ENCODE results near the gene RSBN1. TPM values are rescaled to one million over a fixed set of nuclear protein-coding genes. Genes with fewer than 3 reads are reported as not detected.

Gene RSBN1
- total RNA-seq, 1 experiment from 2014 or later = 10.7 TPM

GRCh38 chr1:113808450-113809195 lies 3.7 kb downstream of the RSBN1 start:
- no TSS peak for BruUV-seq (replicated peaks)
- Histone ChIP-seq H3K36me3 (ENCODE audit: control insufficient read depth, insufficient read depth, low read length) (peaks cover 3% of the 10 kb centered on the region; the same call in 1 of the 2 replicates), H3K9me3 (ENCODE audit: control insufficient read depth, insufficient read depth, low read depth, low read length) (no peaks in the 10 kb centered on the region), H3K27me3 (ENCODE audit: control insufficient read depth, insufficient read depth, low read length) (no peaks in the 10 kb centered on the region), H3K4me3 (ENCODE audit: low read depth in 2 of 2, low read length in 2 of 2) (no peak overlapping the region), H3K27ac (ENCODE audit: low read length) (no peak overlapping the region), H3K4me1 (ENCODE audit: control insufficient read depth, insufficient read depth, low read length) (peaks cover 22% of the 10 kb centered on the region)
- ChIA-PET CTCF (no interaction called here), POLR2A (no interaction called here)
- TF ChIP-seq SIN3A (IDR thresholded peaks at IDR 0.05; ENCODE audit: borderline replicate concordance, insufficient read depth, low read depth, low read length) = no peak
- in situ Hi-C loops (cut with HindIII; ENCODE audit: low pct_unique_long_range_greater_than_20kb, low sequenced_read_pairs) (no loop called here), intact Hi-C loops (cut with micrococcal nuclease; ENCODE audit: unreplicated experiment) (no loop called here)
- DNase-seq (ENCODE audit: low read depth, low spot score) (no peak), ATAC-seq (no peak)

DNA sequence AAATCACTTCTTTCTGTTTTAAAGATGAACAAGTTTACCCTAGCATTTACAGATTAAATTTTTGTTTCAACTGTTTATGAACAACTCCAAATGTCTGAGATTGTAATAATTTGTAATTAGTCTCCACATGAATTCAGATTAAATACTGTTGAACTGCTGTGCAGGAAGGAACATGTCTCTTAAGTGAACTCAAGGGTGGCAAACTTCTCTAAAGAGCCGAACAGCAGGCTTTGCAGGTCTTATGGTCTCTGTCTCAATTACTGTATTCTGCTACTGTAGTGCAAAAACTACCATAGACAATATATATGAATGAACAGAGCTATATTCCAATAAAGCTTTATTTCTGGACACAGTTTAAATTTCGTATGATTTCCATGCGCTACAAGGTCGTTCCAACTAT lies 6.6 kb downstream of the RSBN1 start:
- H3K27ac ChIP-seq (ENCODE audit: low read length) = no peak overlapping the region

DNA sequence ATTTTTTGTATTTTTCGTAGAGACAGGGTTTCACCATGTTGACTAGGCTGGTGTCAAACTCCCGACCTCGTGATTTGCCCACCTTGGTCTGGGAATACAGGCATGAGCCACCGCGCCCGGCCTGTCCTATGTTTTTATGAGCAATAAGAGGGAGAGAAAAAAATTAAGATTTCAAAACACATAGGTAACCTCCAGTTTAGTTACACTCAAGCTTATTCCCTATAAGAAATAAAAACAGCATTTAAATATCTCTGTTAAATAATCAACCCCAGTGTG lies 7.1 kb downstream of the RSBN1 start:
- H3K27ac ChIP-seq (ENCODE audit: low read length) = no peak overlapping the region
- in situ Hi-C loops (cut with HindIII; ENCODE audit: low pct_unique_long_range_greater_than_20kb, low sequenced_read_pairs) = no loop called here

More for the DNA sequence above, 6.6 kb downstream of the RSBN1 start:
- no peaks in the 10 kb centered on the region for H3K27me3 ChIP-seq (ENCODE audit: control insufficient read depth, insufficient read depth, low read length)
- H3K36me3 ChIP-seq (ENCODE audit: control insufficient read depth, insufficient read depth, low read length) = no peaks in the 10 kb centered on the region
- intact Hi-C loops (cut with micrococcal nuclease; ENCODE audit: unreplicated experiment) (no loop called here), in situ Hi-C loops (cut with HindIII; ENCODE audit: low pct_unique_long_range_greater_than_20kb, low sequenced_read_pairs) (no loop called here)
- no peaks in the 10 kb centered on the region for H3K9me3 ChIP-seq (ENCODE audit: control insufficient read depth, insufficient read depth, low read depth, low read length)
- DNase-seq (ENCODE audit: low read depth, low spot score) (no peak), ATAC-seq (no peak)
- CTCF ChIA-PET = no interaction called here
- no TSS peak for BruUV-seq (replicated peaks)
- H3K4me1 ChIP-seq (ENCODE audit: control insufficient read depth, insufficient read depth, low read length) = peaks cover 19% of the 10 kb centered on the region
- TF ChIP-seq, protein P1, sequence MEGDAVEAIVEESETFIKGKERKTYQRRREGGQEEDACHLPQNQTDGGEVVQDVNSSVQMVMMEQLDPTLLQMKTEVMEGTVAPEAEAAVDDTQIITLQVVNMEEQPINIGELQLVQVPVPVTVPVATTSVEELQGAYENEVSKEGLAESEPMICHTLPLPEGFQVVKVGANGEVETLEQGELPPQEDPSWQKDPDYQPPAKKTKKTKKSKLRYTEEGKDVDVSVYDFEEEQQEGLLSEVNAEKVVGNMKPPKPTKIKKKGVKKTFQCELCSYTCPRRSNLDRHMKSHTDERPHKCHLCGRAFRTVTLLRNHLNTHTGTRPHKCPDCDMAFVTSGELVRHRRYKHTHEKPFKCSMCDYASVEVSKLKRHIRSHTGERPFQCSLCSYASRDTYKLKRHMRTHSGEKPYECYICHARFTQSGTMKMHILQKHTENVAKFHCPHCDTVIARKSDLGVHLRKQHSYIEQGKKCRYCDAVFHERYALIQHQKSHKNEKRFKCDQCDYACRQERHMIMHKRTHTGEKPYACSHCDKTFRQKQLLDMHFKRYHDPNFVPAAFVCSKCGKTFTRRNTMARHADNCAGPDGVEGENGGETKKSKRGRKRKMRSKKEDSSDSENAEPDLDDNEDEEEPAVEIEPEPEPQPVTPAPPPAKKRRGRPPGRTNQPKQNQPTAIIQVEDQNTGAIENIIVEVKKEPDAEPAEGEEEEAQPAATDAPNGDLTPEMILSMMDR (IDR thresholded peaks at IDR 0.05) = no peak
- TF ChIP-seq SIN3A (IDR thresholded peaks at IDR 0.05; ENCODE audit: borderline replicate concordance, insufficient read depth, low read depth, low read length) = no peak
- no peak for TF ChIP-seq TCF7L2 (IDR thresholded peaks at IDR 0.05; ENCODE audit: low read depth, low read length)
- H3K4me3 ChIP-seq (ENCODE audit: low read depth in 2 of 2, low read length in 2 of 2) = no peak overlapping the region
- POLR2A ChIA-PET = interaction anchor here (0.6 kb wide), 1 partner anchor 45 kb away, joined by 3 read pairs; no protein-coding TSS in a partner anchor

More for the DNA sequence above, 7.1 kb downstream of the RSBN1 start:
- H3K4me3 ChIP-seq (ENCODE audit: low read depth in 2 of 2, low read length in 2 of 2) = no peak overlapping the region
- intact Hi-C loops (cut with micrococcal nuclease; ENCODE audit: unreplicated experiment) = no loop called here
- DNase-seq (ENCODE audit: low read depth, low spot score) (no peak), ATAC-seq (no peak)
- no peaks in the 10 kb centered on the region for H3K9me3 ChIP-seq (ENCODE audit: control insufficient read depth, insufficient read depth, low read depth, low read length)
- H3K27me3 ChIP-seq (ENCODE audit: control insufficient read depth, insufficient read depth, low read length) = no peaks in the 10 kb centered on the region
- CTCF ChIA-PET = interaction anchor here (0.7 kb wide), 1 partner anchor 64 kb away, joined by 3 read pairs; no protein-coding TSS in a partner anchor
- H3K4me1 ChIP-seq (ENCODE audit: control insufficient read depth, insufficient read depth, low read length) = peaks cover 19% of the 10 kb centered on the region
- POLR2A ChIA-PET = interaction anchor here (0.6 kb wide), 1 partner anchor 44 kb away, joined by 3 read pairs; no protein-coding TSS in a partner anchor
- TF ChIP-seq SIN3A (IDR thresholded peaks at IDR 0.05; ENCODE audit: borderline replicate concordance, insufficient read depth, low read depth, low read length) (no peak), TCF7L2 (IDR thresholded peaks at IDR 0.05; ENCODE audit: low read depth, low read length) (no peak), POLR2AphosphoS5 (IDR thresholded peaks at IDR 0.05; ENCODE audit: low read depth, low read length) (no peak)
- TF ChIP-seq, protein P1 (IDR thresholded peaks at IDR 0.05) = no peak
- TF ChIP-seq, protein P2, sequence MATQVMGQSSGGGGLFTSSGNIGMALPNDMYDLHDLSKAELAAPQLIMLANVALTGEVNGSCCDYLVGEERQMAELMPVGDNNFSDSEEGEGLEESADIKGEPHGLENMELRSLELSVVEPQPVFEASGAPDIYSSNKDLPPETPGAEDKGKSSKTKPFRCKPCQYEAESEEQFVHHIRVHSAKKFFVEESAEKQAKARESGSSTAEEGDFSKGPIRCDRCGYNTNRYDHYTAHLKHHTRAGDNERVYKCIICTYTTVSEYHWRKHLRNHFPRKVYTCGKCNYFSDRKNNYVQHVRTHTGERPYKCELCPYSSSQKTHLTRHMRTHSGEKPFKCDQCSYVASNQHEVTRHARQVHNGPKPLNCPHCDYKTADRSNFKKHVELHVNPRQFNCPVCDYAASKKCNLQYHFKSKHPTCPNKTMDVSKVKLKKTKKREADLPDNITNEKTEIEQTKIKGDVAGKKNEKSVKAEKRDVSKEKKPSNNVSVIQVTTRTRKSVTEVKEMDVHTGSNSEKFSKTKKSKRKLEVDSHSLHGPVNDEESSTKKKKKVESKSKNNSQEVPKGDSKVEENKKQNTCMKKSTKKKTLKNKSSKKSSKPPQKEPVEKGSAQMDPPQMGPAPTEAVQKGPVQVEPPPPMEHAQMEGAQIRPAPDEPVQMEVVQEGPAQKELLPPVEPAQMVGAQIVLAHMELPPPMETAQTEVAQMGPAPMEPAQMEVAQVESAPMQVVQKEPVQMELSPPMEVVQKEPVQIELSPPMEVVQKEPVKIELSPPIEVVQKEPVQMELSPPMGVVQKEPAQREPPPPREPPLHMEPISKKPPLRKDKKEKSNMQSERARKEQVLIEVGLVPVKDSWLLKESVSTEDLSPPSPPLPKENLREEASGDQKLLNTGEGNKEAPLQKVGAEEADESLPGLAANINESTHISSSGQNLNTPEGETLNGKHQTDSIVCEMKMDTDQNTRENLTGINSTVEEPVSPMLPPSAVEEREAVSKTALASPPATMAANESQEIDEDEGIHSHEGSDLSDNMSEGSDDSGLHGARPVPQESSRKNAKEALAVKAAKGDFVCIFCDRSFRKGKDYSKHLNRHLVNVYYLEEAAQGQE (IDR thresholded peaks at IDR 0.05; ENCODE audit: insufficient read depth in 1 of 2, low read depth in 2 of 2, low read length in 1 of 2) = no peak
- no TSS peak for BruUV-seq (replicated peaks)
- H3K36me3 ChIP-seq (ENCODE audit: control insufficient read depth, insufficient read depth, low read length) = no peaks in the 10 kb centered on the region
